GM21723 (cell line): ENCODE results near the gene NAP1L4.

Experiments
- ATAC-seq: cut with Tn5 transposase; IDR thresholded peaks from one replicate; pipeline ENCODE4 v1.9.1; 2021; ENCODE audit warnings: mild to moderate bottlenecking, moderate library complexity; ENCODE audit not compliant: unreplicated experiment

NAP1L4 gene

GRCh38 chr11:2963761-2964160 lies 28.4 kb downstream of the NAP1L4 start:
- ATAC-seq = no peak

DNA sequence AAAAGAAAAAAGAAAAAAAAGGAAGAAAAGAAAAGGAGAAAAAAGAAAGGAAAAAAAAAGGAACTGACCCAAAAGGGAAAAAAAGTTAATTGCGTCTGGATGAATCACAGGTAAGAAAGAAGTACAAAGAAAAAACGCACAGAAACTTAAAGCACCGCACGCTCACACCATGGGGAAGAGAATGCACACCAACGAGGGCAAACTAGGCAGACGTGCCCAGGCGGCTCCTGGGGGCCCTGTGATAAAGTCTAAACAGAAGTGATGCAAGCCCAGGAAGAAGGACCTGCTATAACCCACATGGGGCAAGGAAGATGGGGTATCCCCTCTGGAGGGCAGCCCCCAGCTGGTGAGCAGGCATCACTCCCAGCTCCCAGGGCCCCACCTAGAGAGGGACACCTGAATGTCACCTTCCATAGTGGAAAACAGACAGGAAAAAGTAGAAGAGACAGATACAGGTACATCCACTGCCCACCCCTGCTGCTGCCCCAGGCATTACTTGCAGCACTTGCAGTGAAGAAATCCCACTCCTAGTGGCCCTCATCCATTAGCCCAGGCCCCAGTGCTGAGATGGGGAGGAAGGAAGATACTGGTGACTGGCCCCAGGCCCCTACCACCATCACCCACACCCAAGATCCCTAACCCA lies 28.9 kb downstream of the NAP1L4 start:
- no peak for ATAC-seq

DNA sequence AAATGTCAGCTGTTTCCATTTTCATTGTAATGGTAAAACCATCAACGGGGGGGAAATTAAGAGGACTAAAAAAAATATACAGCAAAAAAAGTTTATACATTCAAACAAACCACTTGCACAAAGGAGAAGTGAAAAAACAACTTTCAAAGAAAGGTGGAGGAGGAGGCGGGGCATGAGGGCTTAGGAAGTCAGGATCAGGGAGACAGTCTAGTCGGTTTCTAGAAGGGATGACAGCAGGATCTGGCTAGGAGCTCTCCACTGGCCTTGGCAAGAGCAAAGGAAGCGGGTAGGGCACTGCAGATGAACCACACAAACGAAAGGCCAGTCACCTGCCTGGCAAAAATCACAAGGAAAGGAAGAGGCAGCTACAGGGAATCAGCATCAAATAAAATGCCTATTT lies 31.0 kb downstream of the NAP1L4 start:
- no peak for ATAC-seq

DNA sequence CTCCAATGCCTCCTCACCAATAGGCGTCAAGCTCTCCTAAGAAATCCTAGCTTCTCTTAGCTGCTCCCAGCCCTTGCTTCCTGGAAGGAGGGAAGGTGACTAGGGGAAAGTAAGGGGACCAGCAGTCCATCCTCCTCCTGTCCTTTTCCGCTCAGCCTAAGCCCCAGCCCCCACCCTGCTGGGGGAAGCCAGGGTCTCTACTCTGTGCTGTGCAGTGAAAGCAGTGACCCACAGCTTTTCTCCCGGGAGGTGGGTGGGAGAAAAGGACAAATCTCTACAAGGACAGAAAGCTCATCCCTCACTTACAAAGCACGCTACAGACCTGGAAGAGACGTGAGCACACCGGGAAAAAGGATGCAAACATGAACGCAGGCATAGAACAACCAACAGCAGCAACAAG lies 32.0 kb downstream of the NAP1L4 start:
- ATAC-seq = no peak

DNA sequence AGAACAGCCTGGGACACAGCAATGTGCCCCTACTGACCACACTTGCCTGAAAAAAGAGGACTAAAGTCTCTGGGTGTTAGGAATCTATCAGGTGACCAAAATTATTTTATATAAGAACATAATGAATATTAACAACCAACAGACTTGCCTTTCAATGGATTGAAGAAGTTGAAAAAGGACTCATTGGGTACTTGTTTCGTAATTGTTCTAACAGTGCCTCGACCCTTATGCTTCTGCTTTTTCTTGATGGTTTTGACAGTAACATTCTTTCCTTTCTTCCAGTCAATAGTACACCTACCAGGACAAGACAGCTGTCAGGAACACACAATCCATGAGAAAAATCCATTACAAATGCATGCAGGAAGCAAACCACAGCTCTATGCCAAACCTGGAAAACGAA lies 33.9 kb downstream of the NAP1L4 start:
- no peak for ATAC-seq

GRCh38 chr11:2955906-2956476 lies 36.1 kb downstream of the NAP1L4 start:
- no peak for ATAC-seq

GRCh38 chr11:2954263-2954662 lies 37.9 kb downstream of the NAP1L4 start:
- ATAC-seq = no peak

GRCh38 chr11:2952290-2952689 lies 39.8 kb downstream of the NAP1L4 start:
- ATAC-seq = no peak

- ATAC-seq = no peak
Observed at GRCh38 chr11:2951231-2952110, 40.7 kb downstream of the NAP1L4 start.

DNA sequence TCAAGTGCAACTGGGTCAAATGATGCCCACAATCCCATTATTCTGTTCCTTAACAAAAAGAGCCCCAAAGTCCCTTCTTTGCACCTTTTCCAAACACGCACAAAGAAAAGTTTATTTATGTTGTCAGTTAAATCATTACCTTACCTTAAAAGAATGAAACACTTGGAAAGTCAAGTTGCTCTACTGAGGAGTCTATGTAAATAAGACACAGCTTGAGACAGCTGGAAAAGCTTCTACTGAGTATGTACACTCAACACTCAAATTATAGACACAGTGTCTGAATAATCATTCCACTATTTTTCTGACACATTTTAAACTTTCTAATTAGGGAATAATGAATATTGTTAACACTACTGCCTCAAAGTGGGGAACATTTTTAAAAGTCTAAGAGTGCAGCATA lies 41.3 kb downstream of the NAP1L4 start:
- ATAC-seq = no peak

DNA sequence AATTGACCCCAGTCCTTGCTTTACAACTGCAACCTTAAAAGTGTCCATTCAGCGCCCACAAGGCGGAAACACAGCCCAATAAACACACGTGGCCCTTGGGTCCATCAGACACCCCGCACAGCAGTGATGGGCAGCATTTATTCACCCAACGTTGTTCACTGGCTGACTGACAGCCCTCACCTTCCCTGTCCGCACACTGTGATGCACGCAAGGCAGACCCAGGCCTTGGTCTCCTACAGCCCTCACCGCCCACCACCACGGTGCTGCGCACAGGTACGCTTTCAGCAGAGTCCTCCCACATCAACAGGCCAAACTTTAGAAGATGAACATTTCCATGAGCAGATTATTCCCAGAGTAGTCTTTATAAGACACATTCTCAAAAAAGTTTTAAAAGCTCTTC lies 42.2 kb downstream of the NAP1L4 start:
- no peak for ATAC-seq

- ATAC-seq = no peak
Observed at GRCh38 chr11:2947744-2948143, 44.4 kb downstream of the NAP1L4 start.

DNA sequence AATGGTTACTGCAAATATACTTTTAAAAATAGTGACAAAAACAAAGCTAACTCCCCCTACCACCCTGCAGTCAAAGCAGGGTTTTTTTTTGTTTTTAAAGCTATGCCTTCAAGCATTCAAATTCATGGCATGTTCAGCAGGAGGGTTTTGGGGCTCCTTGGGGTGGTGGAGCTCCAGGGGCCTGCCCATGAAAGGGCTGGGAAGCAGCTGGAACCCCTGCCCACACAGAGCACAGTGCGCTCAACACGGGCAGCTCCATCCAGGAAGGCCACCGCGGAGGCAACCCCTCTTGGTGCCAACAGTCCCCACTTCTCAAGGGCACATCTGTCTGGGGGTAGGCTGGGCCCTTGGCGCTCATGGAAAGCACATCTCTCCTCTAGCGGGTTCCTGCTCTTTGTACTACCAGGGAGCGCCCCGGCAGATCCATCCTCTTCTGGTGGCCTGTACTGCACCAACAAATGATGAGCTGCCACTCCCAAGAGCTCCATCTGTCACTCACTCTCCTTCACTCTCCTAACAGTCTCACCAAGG lies 46.3 kb downstream of the NAP1L4 start:
- no peak for ATAC-seq

DNA sequence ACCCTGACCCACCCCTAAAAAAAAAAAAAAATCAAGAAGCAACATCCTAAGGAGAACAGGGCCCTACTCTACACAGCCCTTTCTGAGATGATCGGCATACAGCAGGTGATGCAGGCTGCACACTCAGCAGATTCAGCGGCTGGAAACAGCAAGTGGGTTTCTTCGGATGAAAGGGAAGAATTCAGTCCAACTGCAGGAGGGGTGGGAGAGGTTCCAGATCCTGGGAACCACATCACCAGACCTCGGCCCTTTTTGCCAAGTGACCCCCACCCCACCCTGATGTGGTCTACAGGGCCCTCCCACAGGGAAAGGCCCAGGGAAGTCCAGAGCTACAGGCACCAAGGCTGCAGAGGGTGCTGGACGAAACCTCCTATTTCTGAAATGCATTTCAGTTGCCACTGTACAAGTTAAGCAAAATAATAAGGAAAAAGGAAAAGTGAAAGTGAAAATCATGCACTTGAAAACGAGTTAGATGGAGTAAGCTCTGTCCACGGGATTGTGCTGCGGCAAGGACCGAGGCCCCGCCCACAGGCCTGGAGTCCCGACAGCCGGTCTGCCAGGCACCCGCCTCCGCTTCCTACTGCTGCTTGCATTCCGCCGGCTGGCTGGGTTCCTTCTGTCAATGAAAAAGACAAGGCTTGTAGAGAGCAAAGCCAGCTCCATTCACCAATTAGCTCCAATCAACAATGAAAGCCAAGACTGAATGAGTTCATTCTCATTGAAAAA lies 46.9 kb downstream of the NAP1L4 start:
- no peak for ATAC-seq

GRCh38 chr11:2944530-2944929 lies 47.6 kb downstream of the NAP1L4 start:
- ATAC-seq = no peak

DNA sequence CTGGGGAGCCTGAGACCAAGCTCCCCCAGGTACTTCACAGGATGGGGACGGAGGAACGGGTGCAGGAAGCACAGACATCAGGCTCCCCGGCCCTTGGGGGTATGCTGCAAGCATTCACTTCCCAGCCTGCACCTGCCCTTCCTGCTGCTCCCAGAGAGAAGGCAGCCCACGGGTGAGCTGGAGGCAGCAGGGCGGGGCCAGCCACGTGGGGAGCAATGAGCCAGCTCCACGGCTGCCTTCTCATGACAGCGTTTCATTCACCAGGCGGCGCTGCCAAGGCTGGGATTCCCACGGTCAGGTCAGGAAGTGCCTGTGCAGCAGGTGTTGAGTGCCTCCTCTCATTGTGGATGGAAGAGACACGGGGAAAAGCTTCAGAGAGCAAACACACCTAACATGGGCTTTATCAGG lies 48.4 kb downstream of the NAP1L4 start:
- ATAC-seq = no peak

DNA sequence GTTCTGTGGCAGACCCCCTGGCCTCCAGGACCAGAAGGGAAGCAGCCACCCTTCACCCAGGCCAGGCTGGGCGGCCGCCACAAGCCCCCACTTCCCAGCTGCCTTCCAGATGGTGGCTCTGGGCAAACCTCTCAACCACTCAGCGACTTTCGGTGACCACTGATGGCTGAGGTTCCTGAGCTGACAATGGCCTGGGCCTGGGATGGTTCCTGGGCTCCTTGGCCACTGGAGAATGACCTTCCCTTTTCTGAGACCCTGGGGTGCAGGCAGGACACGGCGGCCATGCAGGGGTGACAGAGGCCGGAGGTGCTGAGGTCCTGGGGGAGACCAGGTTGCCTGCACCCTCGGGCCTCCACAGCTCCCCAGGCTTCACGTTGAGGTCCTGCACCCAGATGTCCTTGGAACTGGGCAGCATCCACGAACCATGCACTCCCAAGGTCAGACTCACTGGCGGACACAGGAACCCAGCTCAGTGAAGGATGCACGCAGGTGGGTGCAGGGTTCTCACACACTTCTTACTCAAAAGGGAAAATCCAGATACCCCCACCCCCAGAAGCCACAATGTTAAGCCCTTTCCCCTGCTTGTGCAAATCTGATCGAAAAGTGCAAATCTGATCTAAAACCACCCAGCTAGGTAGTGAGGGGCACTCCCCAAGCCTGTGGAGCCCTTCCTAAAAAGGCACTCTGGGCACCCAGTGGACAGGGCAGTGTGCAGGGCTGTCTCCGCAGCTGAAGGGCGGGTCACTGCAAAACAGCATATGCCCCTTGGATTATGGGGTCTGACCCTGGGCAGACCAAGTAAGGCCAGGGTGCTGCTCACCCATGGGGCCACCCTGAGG lies 49.0 kb downstream of the NAP1L4 start:
- ATAC-seq = no peak

GRCh38 chr11:2942447-2942846 lies 49.7 kb downstream of the NAP1L4 start:
- no peak for ATAC-seq

DNA sequence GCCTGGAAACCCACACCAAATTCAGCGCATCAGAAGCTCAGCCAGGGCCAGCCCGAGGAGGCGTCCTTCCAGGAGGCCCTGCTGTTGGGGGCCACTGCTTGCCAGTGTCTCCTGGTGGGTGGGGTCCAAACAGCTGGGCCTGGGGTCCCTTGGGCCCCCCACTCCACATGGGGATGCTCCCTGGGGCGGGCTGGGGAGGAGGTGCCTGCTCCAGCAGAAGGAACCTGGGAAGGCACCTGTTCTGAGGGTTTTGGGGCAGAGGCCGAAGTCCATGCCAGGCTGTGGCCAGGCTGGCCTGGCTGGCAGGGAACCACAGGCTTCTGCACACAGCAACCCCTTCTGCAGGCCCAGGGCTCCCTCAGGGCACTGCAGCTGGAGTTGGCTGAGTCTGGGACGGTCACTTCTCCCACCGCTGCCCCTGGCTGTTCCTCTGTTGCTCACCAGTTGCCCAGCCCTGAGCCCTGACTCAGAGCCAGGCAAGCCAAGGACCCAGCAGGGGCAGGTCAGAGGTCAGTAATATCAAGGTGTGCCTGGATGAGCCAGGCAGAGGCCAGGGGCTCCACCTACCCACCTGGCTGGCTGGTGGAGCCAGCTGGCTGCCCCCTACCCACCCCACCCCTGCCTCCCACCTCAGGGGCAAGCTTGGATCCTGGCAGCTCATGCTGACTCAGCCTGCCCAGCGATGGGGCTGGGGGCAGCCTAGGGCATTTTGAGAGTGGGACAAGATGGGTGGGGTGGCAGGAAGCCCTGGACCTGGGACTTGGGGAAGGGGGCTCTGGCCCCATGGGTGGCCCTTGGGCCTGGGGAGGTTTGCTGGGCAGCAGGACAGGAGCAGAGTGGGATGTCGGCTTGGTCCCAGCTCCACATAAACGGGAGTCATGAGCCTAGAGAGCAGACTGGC lies 51.0 kb downstream of the NAP1L4 start:
- no peak for ATAC-seq
